ENCODE data around the gene TRIM44.

- no peak for TF ChIP-seq CTCF (IDR thresholded peaks at IDR 0.05)
- TF ChIP-seq POLR2A (IDR thresholded peaks at IDR 0.05): no peak
Observed at GRCh38 chr11:35786188-35786587, 123.6 kb downstream of the TRIM44 start.

Data from testis (tissue), 2 donors.